WTC11 (cell line): Measurements from ENCODE around the gene LOC128125822.
A peak's percentile ranks its signal among the peaks of the same experiment; 100 is the strongest.

Source experiments
- ATAC-seq: fragments of 200-7000 bp; cut with Tn5 transposase; 2 replicates; pipeline ENCODE4 v1.10.0; 2021; ENCODE audit warnings: mild to moderate bottlenecking, moderate library complexity
- CTCF ChIA-PET: fragments of 300-600 bp; sonication (Branson Sonifier 250); formaldehyde crosslinking; loops from one replicate; lab custom pipeline; 2021; ENCODE audit warnings: antibody characterized with exemption; lab: Charles Lee
- POLR2A ChIA-PET: fragments of 350-600 bp; sonication (Branson Sonifier 250); formaldehyde crosslinking; loops from one replicate; lab custom pipeline; 2021; ENCODE audit warnings: antibody characterized with exemption; lab: Charles Lee
- DNase-seq: peaks from one replicate; pipeline ENCODE4 v3.0.0; 2021; ENCODE audit warnings: low spot score
- H3K27ac Mint-ChIP-seq: 2 replicates; pipeline ENCODE4 v1.8.0; 2021; ENCODE audit warnings: mixed read lengths
- H3K27me3 Mint-ChIP-seq: 2 replicates; pipeline ENCODE4 v1.8.0; 2021; ENCODE audit warnings: low read depth, mild to moderate bottlenecking, moderate library complexity, mixed read lengths
- H3K36me3 Mint-ChIP-seq: 2 replicates; pipeline ENCODE4 v1.8.0; 2021; ENCODE audit warnings: mixed read lengths
- H3K4me1 Mint-ChIP-seq: 2 replicates; pipeline ENCODE4 v1.8.0; 2022; ENCODE audit warnings: mixed read lengths
- H3K4me3 Mint-ChIP-seq: 2 replicates; pipeline ENCODE4 v1.8.0; 2021; ENCODE audit warnings: mild to moderate bottlenecking, moderate library complexity, mixed read lengths
- H3K9me3 Mint-ChIP-seq: 2 replicates; pipeline ENCODE4 v1.8.0; 2021; ENCODE audit warnings: mixed read lengths
- AFF4 ChIP-seq: sonication (generic); formaldehyde crosslinking; IDR thresholded peaks from 2 replicates; pipeline ENCODE4 v1.8.1; 2023; ENCODE audit warnings: mild to moderate bottlenecking, missing genetic modification reagents, borderline replicate concordance
- ATF3 ChIP-seq: sonication (generic); formaldehyde crosslinking; conservative IDR thresholded peaks from 2 replicates; pipeline ENCODE4 v1.8.1; 2022; ENCODE audit warnings: mild to moderate bottlenecking, missing genetic modification reagents
- CBFB ChIP-seq: sonication (generic); formaldehyde crosslinking; IDR thresholded peaks from 2 replicates; pipeline ENCODE4 v1.8.1; 2022; ENCODE audit warnings: mild to moderate bottlenecking, low read depth, missing genetic modification reagents
- E2F1 ChIP-seq: sonication (generic); formaldehyde crosslinking; IDR thresholded peaks from 2 replicates; pipeline ENCODE4 v1.8.0; 2022; ENCODE audit warnings: mild to moderate bottlenecking, missing genetic modification reagents
- E2F5 ChIP-seq: sonication (generic); formaldehyde crosslinking; IDR thresholded peaks from 2 replicates; pipeline ENCODE4 v1.8.1; 2022; ENCODE audit warnings: mild to moderate bottlenecking, moderate library complexity, missing genetic modification reagents
- EMX1 ChIP-seq: fragments of 250-450 bp; sonication (Bioruptor Pico); IDR thresholded peaks from 2 replicates; pipeline ENCODE4 v1.8.0; 2021; ENCODE audit warnings: mild to moderate bottlenecking
- ERG ChIP-seq: fragments of 250-450 bp; sonication (Bioruptor Pico); IDR thresholded peaks from 2 replicates; pipeline ENCODE4 v1.8.0; 2021; ENCODE audit warnings: mild to moderate bottlenecking
- ETV6 ChIP-seq: sonication (generic); formaldehyde crosslinking; IDR thresholded peaks from 2 replicates; pipeline ENCODE4 v1.8.1; 2022; ENCODE audit warnings: mild to moderate bottlenecking, missing genetic modification reagents
- FOXP4 ChIP-seq: sonication (generic); formaldehyde crosslinking; IDR thresholded peaks from 2 replicates; pipeline ENCODE4 v1.8.0; 2022; ENCODE audit warnings: mild to moderate bottlenecking, missing genetic modification reagents
- HMGA2 ChIP-seq: fragments of 250-450 bp; sonication (Bioruptor Pico); IDR thresholded peaks from 2 replicates; pipeline ENCODE4 v1.4.0; 2021; ENCODE audit warnings: mild to moderate bottlenecking, moderate library complexity
- HMGXB4 ChIP-seq: sonication (generic); formaldehyde crosslinking; IDR thresholded peaks from 2 replicates; pipeline ENCODE4 v1.8.1; 2023; ENCODE audit warnings: mild to moderate bottlenecking, moderate library complexity, missing genetic modification reagents
- JAZF1 ChIP-seq: fragments of 250-450 bp; sonication (Bioruptor Pico); IDR thresholded peaks from 2 replicates; pipeline ENCODE4 v1.9.0; 2021; ENCODE audit warnings: moderate library complexity, mild to moderate bottlenecking, inconsistent platforms
- NFATC4 ChIP-seq: fragments of 250-450 bp; sonication (Bioruptor Pico); IDR thresholded peaks from 2 replicates; pipeline ENCODE4 v1.9.0; 2021; ENCODE audit warnings: mild to moderate bottlenecking
- NFYB ChIP-seq: sonication (generic); formaldehyde crosslinking; conservative IDR thresholded peaks from 2 replicates; pipeline ENCODE4 v1.8.0; 2022; ENCODE audit warnings: low read depth, missing genetic modification reagents
- SMAD3 ChIP-seq: sonication (generic); formaldehyde crosslinking; IDR thresholded peaks from 2 replicates; pipeline ENCODE4 v1.8.0; 2022; ENCODE audit warnings: missing genetic modification reagents, mild to moderate bottlenecking, borderline replicate concordance
- TCF7 ChIP-seq: sonication (generic); formaldehyde crosslinking; IDR thresholded peaks from 2 replicates; pipeline ENCODE4 v1.8.0; 2022; ENCODE audit warnings: mild to moderate bottlenecking, low read depth, missing genetic modification reagents, moderate library complexity
- ZBTB21 ChIP-seq: sonication (generic); formaldehyde crosslinking; IDR thresholded peaks from 2 replicates; pipeline ENCODE4 v1.8.1; 2023; ENCODE audit warnings: mild to moderate bottlenecking, missing genetic modification reagents, borderline replicate concordance
- ZNF138 ChIP-seq: sonication (generic); formaldehyde crosslinking; conservative IDR thresholded peaks from 2 replicates; pipeline ENCODE4 v1.8.1; 2022; ENCODE audit warnings: mild to moderate bottlenecking, moderate library complexity, missing genetic modification reagents
- ZNF219 ChIP-seq: sonication (generic); formaldehyde crosslinking; IDR thresholded peaks from 2 replicates; pipeline ENCODE4 v1.8.0; 2023; ENCODE audit warnings: missing genetic modification reagents, mild to moderate bottlenecking, borderline replicate concordance
- ZNF232 ChIP-seq: sonication (generic); formaldehyde crosslinking; IDR thresholded peaks from 2 replicates; pipeline ENCODE4 v1.8.0; 2022; ENCODE audit warnings: mild to moderate bottlenecking, missing genetic modification reagents
- ZNF263 ChIP-seq: sonication (generic); formaldehyde crosslinking; IDR thresholded peaks from 2 replicates; pipeline ENCODE4 v1.8.1; 2022; ENCODE audit warnings: low read depth, mild to moderate bottlenecking, moderate library complexity, missing genetic modification reagents
- ZNF396 ChIP-seq: fragments of 250-450 bp; sonication (Bioruptor Pico); IDR thresholded peaks from 2 replicates; pipeline ENCODE4 v1.8.0; 2021; ENCODE audit warnings: mild to moderate bottlenecking, moderate library complexity, borderline replicate concordance
- ZNF512 ChIP-seq: sonication (generic); formaldehyde crosslinking; IDR thresholded peaks from 2 replicates; pipeline ENCODE4 v1.8.1; 2022; ENCODE audit warnings: missing genetic modification reagents, borderline replicate concordance
- ZNF671 ChIP-seq: fragments of 250-450 bp; sonication (Bioruptor Pico); IDR thresholded peaks from 2 replicates; pipeline ENCODE4 v1.8.0; 2021; ENCODE audit warnings: mild to moderate bottlenecking

The LOC128125822 gene

GRCh38 chr6:63572044-63572746 is at the start of gene LOC128125822, which contains the start of gene PTP4A1:
Gene LOC128125822 (plus strand): TSS chr6:63572480.
Gene PTP4A1 (plus strand): TSS chr6:63572480. CDS start chr6:63576881, 4,401 bp downstream.
- POLR2A ChIA-PET = no interaction called here
- Mint-ChIP-seq H3K27ac (peak within 1 kb of the TSS; percentile 97), H3K4me3 (peak within 1 kb of the TSS; percentile 94), H3K4me1 (peaks cover 30% of the 10 kb centered on the region), H3K27me3 (peaks cover 26% of the 10 kb centered on the region; the same call in 1 of the 2 replicates), H3K9me3 (peaks cover 11% of the 10 kb centered on the region), H3K36me3 (peaks cover 29% of the 10 kb centered on the region)
- peak; percentile 97 for DNase-seq
- CTCF ChIA-PET = no interaction called here
- ATAC-seq = peak; percentile 93
- no peak for TF ChIP-seq ETV6 (CRISPR knock-in tag)
- TF ChIP-seq ZNF232 (CRISPR knock-in tag) = 0 out of 2 replicates have a peak, but pooled peaks have one; percentile 1
- peak; percentile 18; the same call in 1 of the 2 replicates for TF ChIP-seq FOXP4
- peak; percentile 64; the same call in 1 of the 2 replicates for TF ChIP-seq SMAD3 (CRISPR knock-in tag)
- TF ChIP-seq NFYB (CRISPR knock-in tag) = peak; percentile 69
- no peak for TF ChIP-seq ZNF263
- TF ChIP-seq JAZF1 (CRISPR knock-in tag) = no peak
- no peak for TF ChIP-seq TCF7
- TF ChIP-seq ZBTB21 = no peak
- no peak for TF ChIP-seq ZNF671 (CRISPR knock-in tag)
- TF ChIP-seq EMX1 (CRISPR knock-in tag) = no peak
- TF ChIP-seq CBFB (CRISPR knock-in tag) = no peak
- 0 out of 2 replicates have a peak, but pooled peaks have one; percentile 43 for TF ChIP-seq E2F5
- no peak for TF ChIP-seq ZNF396 (CRISPR knock-in tag)
- TF ChIP-seq ATF3 (CRISPR knock-in tag) = no peak
- 0 out of 2 replicates have a peak, but pooled peaks have one; percentile 22 for TF ChIP-seq HMGXB4 (CRISPR knock-in tag)
- 0 out of 2 replicates have a peak, but pooled peaks have one; percentile 31 for TF ChIP-seq NFATC4 (CRISPR knock-in tag)
- no peak; the same call in 1 of the 2 replicates for TF ChIP-seq ZNF219 (CRISPR knock-in tag)
- no peak for TF ChIP-seq AFF4 (CRISPR knock-in tag)
- TF ChIP-seq E2F1 (CRISPR knock-in tag) = no peak
- TF ChIP-seq ZNF512 (CRISPR knock-in tag) = no peak
- TF ChIP-seq ERG (CRISPR knock-in tag) = no peak
- TF ChIP-seq HMGA2 (CRISPR knock-in tag) = no peak
- TF ChIP-seq ZNF138 (CRISPR knock-in tag) = no peak
